Panc1 (cell line): Measurements from ENCODE around the gene FRMD5. TPM values are rescaled to one million over a fixed set of nuclear protein-coding genes. Genes with fewer than 3 reads are reported as not detected.

Experiments used
- ATAC-seq: fragments of 200-7000 bp; cut with Tn5 transposase; 2 replicates; pipeline ENCODE4 v1.9.1; 2020; ENCODE audit warnings: mild to moderate bottlenecking, moderate library complexity
- BruUV-seq: library from RNA; stranded (reverse); fragments of 400-500 nt; replicated peaks from 2 replicates; lab custom pipeline; 2021; lab: Mats Ljungman, UMichigan
- CTCF ChIA-PET: fragments of 300-600 bp; sonication (Branson Sonifier 250); formaldehyde crosslinking; loops from one replicate; lab custom pipeline; 2022; ENCODE audit warnings: antibody characterized with exemption; lab: Charles Lee
- POLR2A ChIA-PET: fragments of 300-600 bp; sonication (Branson Sonifier 250); formaldehyde crosslinking; loops from one replicate; lab custom pipeline; 2022; ENCODE audit warnings: antibody characterized with exemption; lab: Charles Lee
- DNase-seq: peaks from one replicate; pipeline ENCODE4 v3.0.0-alpha.2; 2010; ENCODE audit warnings: low read depth, low spot score
- H3K27ac ChIP-seq: 2 replicates; pipeline ENCODE4 v1.5.1; 2011; ENCODE audit warnings: mild to moderate bottlenecking, low read length, inconsistent platforms
- H3K27me3 ChIP-seq: fragments of 200-500 bp; sonication (Bioruptor generic); 2 replicates; pipeline ENCODE4 v1.6.0; 2014; ENCODE audit warnings: low read length, inconsistent platforms; ENCODE audit not compliant: control insufficient read depth, insufficient read depth
- H3K36me3 ChIP-seq: fragments of 200-500 bp; sonication (Bioruptor generic); 2 replicates; pipeline ENCODE4 v1.5.1; 2014; ENCODE audit warnings: inconsistent platforms, mild to moderate bottlenecking, low read length, moderate library complexity; ENCODE audit not compliant: control insufficient read depth, insufficient read depth
- H3K4me1 ChIP-seq: 2 replicates; pipeline ENCODE4 v1.5.1; 2011; ENCODE audit warnings: inconsistent platforms, mild to moderate bottlenecking, low read length, moderate library complexity; ENCODE audit not compliant: control insufficient read depth, insufficient read depth
- H3K4me3 ChIP-seq, 2 experiments: 2 replicates each; pipeline ENCODE4 v1.5.1; 2011 to 2012; ENCODE audit warnings: low read depth in 2 of 2, low read length in 2 of 2, mild to moderate bottlenecking in 2 of 2, inconsistent platforms in 1 of 2, moderate library complexity in 1 of 2
- H3K9me3 ChIP-seq: fragments of 200-500 bp; sonication (Bioruptor generic); 2 replicates; pipeline ENCODE4 v1.5.1; 2014; ENCODE audit warnings: low read depth, mild to moderate bottlenecking, inconsistent platforms, low read length, moderate library complexity; ENCODE audit not compliant: control insufficient read depth, insufficient read depth
- CTCF ChIP-seq: fragments of 450-650 bp; IDR thresholded peaks from 2 replicates; pipeline ENCODE4 v1.5.1; 2017; ENCODE audit warnings: mild to moderate bottlenecking
- POLR2AphosphoS5 ChIP-seq: IDR thresholded peaks from 2 replicates; pipeline ENCODE4 v1.6.1; 2012; ENCODE audit warnings: mild to moderate bottlenecking, low read depth, low read length, moderate library complexity
- REST ChIP-seq, 2 experiments: IDR thresholded peaks; 2 replicates each; pipeline ENCODE4 v1.6.1; 2011 to 2012; ENCODE audit warnings: low read depth in 2 of 2, control low read depth in 1 of 2, low read length in 1 of 2, mild to moderate bottlenecking in 1 of 2, moderate library complexity in 1 of 2; ENCODE audit not compliant: insufficient read depth in 1 of 2
- SIN3A ChIP-seq: IDR thresholded peaks from 2 replicates; pipeline ENCODE4 v1.6.1; 2012; ENCODE audit warnings: low read depth, mild to moderate bottlenecking, low read length, moderate library complexity, borderline replicate concordance; ENCODE audit not compliant: insufficient read depth
- TCF7L2 ChIP-seq: IDR thresholded peaks from 2 replicates; pipeline ENCODE4 v1.6.1; 2011; ENCODE audit warnings: mild to moderate bottlenecking, low read depth, low read length, inconsistent platforms
- in situ Hi-C: cut with HindIII; loops from 2 replicates; pipeline ENCODE4 v1.10.0; 2016; ENCODE audit warnings: low sequenced_read_pairs, low pct_unique_long_range_greater_than_20kb
- intact Hi-C: fragments of 100-400 bp; cut with micrococcal nuclease; formaldehyde crosslinking; loops from one replicate; pipeline ENCODE4 v1.10.0; 2022; ENCODE audit not compliant: unreplicated experiment
- total RNA-seq: library from RNA; stranded (reverse); gene quantifications from one replicate; pipeline ENCODE4 v1.2.1, GENCODE V29; 2021; ENCODE audit not compliant: unreplicated experiment

FRMD5 gene
- total RNA-seq, 1 experiment from 2014 or later: 18.3 TPM

DNA sequence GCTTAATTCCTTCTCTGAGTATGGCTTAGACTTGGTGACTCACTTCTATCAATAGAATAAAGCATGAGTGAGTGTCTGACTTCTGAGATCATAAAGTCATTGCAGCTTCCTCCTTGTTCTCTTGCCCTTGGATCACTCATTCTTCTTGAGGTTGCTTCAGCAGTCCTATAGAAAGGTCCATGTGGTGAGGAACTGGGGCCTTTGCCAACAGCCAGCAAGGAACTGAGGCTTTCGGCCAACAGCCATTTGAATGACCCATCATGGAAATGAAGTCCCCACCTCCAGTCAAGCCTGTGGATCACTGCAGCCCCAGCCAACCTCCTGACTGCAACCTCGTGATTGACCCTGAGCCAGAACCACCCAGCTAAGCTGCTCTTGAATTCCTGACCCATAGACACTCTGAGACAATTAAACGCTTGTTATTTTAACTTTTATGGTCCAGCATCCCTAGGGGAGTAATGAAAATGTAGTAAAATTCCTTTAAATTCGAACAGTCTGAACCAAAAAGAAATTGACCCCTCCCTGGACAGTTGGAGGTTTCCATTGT lies 283.8 kb downstream of the FRMD5 start:
- CTCF ChIA-PET: no interaction called here

GRCh38 chr15:43908516-43909050 lies 286.5 kb downstream of the FRMD5 start:
- no peaks in the 10 kb centered on the region for H3K9me3 ChIP-seq
- no TSS peak for BruUV-seq
- ChIA-PET CTCF (no interaction called here), POLR2A (no interaction called here)
- peaks cover 13% of the 10 kb centered on the region for H3K4me1 ChIP-seq
- H3K27me3 ChIP-seq: no peaks in the 10 kb centered on the region
- H3K27ac ChIP-seq: no peak overlapping the region
- TF ChIP-seq CTCF (no peak), TCF7L2 (no peak), REST (IDR thresholded peaks at IDR 0.05; ENCODE audit: insufficient read depth in 1 of 2, low read depth in 2 of 2, low read length in 1 of 2) (no peak), SIN3A (no peak), POLR2AphosphoS5 (no peak)
- intact Hi-C loops (no loop called here), in situ Hi-C loops (no loop called here)
- DNase-seq (no peak), ATAC-seq (no peak)
- no peaks in the 10 kb centered on the region for H3K36me3 ChIP-seq
- no peak overlapping the region for H3K4me3 ChIP-seq

More for the DNA sequence above, 283.8 kb downstream of the FRMD5 start:
- TF ChIP-seq CTCF (no peak), SIN3A (no peak), TCF7L2 (no peak), REST (IDR thresholded peaks at IDR 0.05; ENCODE audit: insufficient read depth in 1 of 2, low read depth in 2 of 2, low read length in 1 of 2) (no peak)
- Histone ChIP-seq H3K27me3 (no peaks in the 10 kb centered on the region), H3K9me3 (no peaks in the 10 kb centered on the region), H3K36me3 (no peaks in the 10 kb centered on the region), H3K4me1 (peaks cover 20% of the 10 kb centered on the region), H3K4me3 (no peak overlapping the region), H3K27ac (no peak overlapping the region)
- DNase-seq: peak; percentile 41
- POLR2A ChIA-PET: no interaction called here
- in situ Hi-C loops (no loop called here), intact Hi-C loops (no loop called here)
- ATAC-seq: no peak
- BruUV-seq: no TSS peak
